Epithelial cell of proximal tubule (primary cell): ENCODE measurements around the gene MTRFR. TPM values are rescaled to one million over a fixed set of nuclear protein-coding genes. Genes with fewer than 3 reads are reported as not detected.

ENCODE experiments used
- DNase-seq: peaks from one replicate; pipeline ENCODE4 v3.0.0-alpha.2; 2011; ENCODE audit warnings: low read depth
- H3K4me3 ChIP-seq: 2 replicates; pipeline ENCODE4 v1.5.1; 2011; ENCODE audit warnings: low read depth, mild to moderate bottlenecking, low read length
- CTCF ChIP-seq: conservative IDR thresholded peaks from 2 replicates; pipeline ENCODE4 v1.5.1; 2012; ENCODE audit warnings: low read depth, mild to moderate bottlenecking, low read length
- total RNA-seq: library from RNA; depleted of rRNA; stranded (reverse); fragments of >200 nt; gene quantifications from 2 replicates; pipeline ENCODE4 v1.2.3, GENCODE V29; 2015

MTRFR gene
- total RNA-seq, 1 donor from 2014 or later, result 31.2 TPM

GRCh38 chr12:123286652-123287373 is 53.6 kb downstream of the MTRFR start:
- DNase-seq, result no peak
- no peak for TF ChIP-seq CTCF
- H3K4me3 ChIP-seq, result no peak overlapping the region

GRCh38 chr12:123288751-123289346 is 55.6 kb downstream of the MTRFR start:
- H3K4me3 ChIP-seq, result no peak overlapping the region
- no peak for TF ChIP-seq CTCF
- DNase-seq, result no peak

- TF ChIP-seq CTCF, result no peak
Observed at GRCh38 chr12:123289911-123290310, 56.7 kb downstream of the MTRFR start.

GRCh38 chr12:123293178-123293760 is 60.0 kb downstream of the MTRFR start:
- no peak for DNase-seq
- no peak for TF ChIP-seq CTCF
- no peak overlapping the region for H3K4me3 ChIP-seq

More at GRCh38 chr12:123289911-123290310, 56.7 kb downstream of the MTRFR start:
- no peak for DNase-seq
- no peak overlapping the region for H3K4me3 ChIP-seq

- no peak for TF ChIP-seq CTCF
- no peak overlapping the region for H3K4me3 ChIP-seq
- DNase-seq, result no peak
Observed at GRCh38 chr12:123305136-123305535, 71.9 kb downstream of the MTRFR start.

- TF ChIP-seq CTCF, result no peak
- no peak overlapping the region for H3K4me3 ChIP-seq
- no peak for DNase-seq
Observed at GRCh38 chr12:123306200-123306599, 73.0 kb downstream of the MTRFR start.

Other genes starting within 250 kb of the MTRFR start
- gene PITPNM2, start 82.3 kb upstream of the MTRFR start, total RNA-seq, result 4.1 and 4.6 TPM in 2 replicates
- gene MPHOSPH9, start 295 bp upstream of the MTRFR start, total RNA-seq, result 47.8 and 52.6 TPM in 2 replicates
- 236 and 247 TPM in 2 replicates for gene CDK2AP1, start 38.4 kb downstream of the MTRFR start, total RNA-seq
- gene SBNO1, start 131.4 kb downstream of the MTRFR start, total RNA-seq, result 17.8 TPM in 2 replicates
- 48.3 and 63.9 TPM in 2 replicates for gene KMT5A, start 150.7 kb downstream of the MTRFR start, total RNA-seq
- gene RILPL2, start 203.2 kb downstream of the MTRFR start, total RNA-seq, result 1.7 and 3.5 TPM in 2 replicates
- gene SNRNP35, start 224.7 kb downstream of the MTRFR start, total RNA-seq, result 12.0 and 22.7 TPM in 2 replicates